Measurements from ENCODE around the gene KCNK13.
"Not testable (repeated sequence)": the region's sequence is repeated elsewhere in the genome, so short reads cannot be mapped to it uniquely, and the experiment has no call there.

KCNK13 gene

GRCh38 chr14:90088176-90088575, 26.4 kb downstream of the KCNK13 start:
- TF ChIP-seq CTCF (IDR thresholded peaks at IDR 0.05; ENCODE audit: control insufficient read depth, extremely low read depth, insufficient read depth), result no peak
- no peak overlapping the region for H3K4me3 ChIP-seq (ENCODE audit: low read depth, low read length)
- DNase-seq (ENCODE audit: low read depth), result no peak

- DNase-seq (ENCODE audit: low read depth); H3K4me3 ChIP-seq (ENCODE audit: low read depth, low read length): not testable (repeated sequence)
Measured at GRCh38 chr14:90089486-90089885, 27.7 kb downstream of the KCNK13 start.

GRCh38 chr14:90091393-90091792, 29.6 kb downstream of the KCNK13 start:
- DNase-seq (ENCODE audit: low read depth), result peak; percentile 35
- H3K4me3 ChIP-seq (ENCODE audit: low read depth, low read length), result no peak overlapping the region
- TF ChIP-seq CTCF (IDR thresholded peaks at IDR 0.05; ENCODE audit: control insufficient read depth, extremely low read depth, insufficient read depth), result no peak

GRCh38 chr14:90093942-90094595, 32.3 kb downstream of the KCNK13 start:
- H3K4me3 ChIP-seq (ENCODE audit: low read depth, low read length), result no peak overlapping the region
- DNase-seq (ENCODE audit: low read depth), result no peak
- TF ChIP-seq CTCF (IDR thresholded peaks at IDR 0.05; ENCODE audit: control insufficient read depth, extremely low read depth, insufficient read depth), result no peak

- DNase-seq (ENCODE audit: low read depth), result no peak
- TF ChIP-seq CTCF (IDR thresholded peaks at IDR 0.05; ENCODE audit: control insufficient read depth, extremely low read depth, insufficient read depth), result no peak
- no peak overlapping the region for H3K4me3 ChIP-seq (ENCODE audit: low read depth, low read length)
Measured at GRCh38 chr14:90095096-90095495, 33.3 kb downstream of the KCNK13 start.

GRCh38 chr14:90096566-90096965, 34.8 kb downstream of the KCNK13 start:
- no peak for TF ChIP-seq CTCF (IDR thresholded peaks at IDR 0.05; ENCODE audit: control insufficient read depth, extremely low read depth, insufficient read depth)
- H3K4me3 ChIP-seq (ENCODE audit: low read depth, low read length), result no peak overlapping the region
- DNase-seq (ENCODE audit: low read depth), result no peak

GRCh38 chr14:90103808-90104207, 42.0 kb downstream of the KCNK13 start:
- H3K4me3 ChIP-seq (ENCODE audit: low read depth, low read length), result no peak overlapping the region
- DNase-seq (ENCODE audit: low read depth), result no peak
- no peak for TF ChIP-seq CTCF (IDR thresholded peaks at IDR 0.05; ENCODE audit: control insufficient read depth, extremely low read depth, insufficient read depth)
